WTC11 (cell line): ENCODE measurements around the gene SH2D5. TPM values are rescaled to one million over a fixed set of nuclear protein-coding genes. Genes with fewer than 3 reads are reported as not detected.

Experiments used
- E2F5 ChIP-seq: sonication (generic); formaldehyde crosslinking; IDR thresholded peaks from 2 replicates; pipeline ENCODE4 v1.8.1; 2022; ENCODE audit warnings: mild to moderate bottlenecking, moderate library complexity, missing genetic modification reagents
- ESRRA ChIP-seq: sonication (generic); formaldehyde crosslinking; IDR thresholded peaks from 2 replicates; pipeline ENCODE4 v1.8.1; 2022; ENCODE audit warnings: mild to moderate bottlenecking, missing genetic modification reagents, borderline replicate concordance
- FOXJ3 ChIP-seq: sonication (generic); formaldehyde crosslinking; IDR thresholded peaks from 2 replicates; pipeline ENCODE4 v1.9.0; 2021; ENCODE audit warnings: missing genetic modification reagents, mild to moderate bottlenecking, borderline replicate concordance
- GRHL2 ChIP-seq: fragments of 250-450 bp; sonication (Bioruptor Pico); IDR thresholded peaks from 2 replicates; pipeline ENCODE4 v1.8.0; 2022; ENCODE audit warnings: mild to moderate bottlenecking, moderate library complexity; ENCODE audit not compliant: insufficient replicate concordance, severe bottlenecking
- HMGXB4 ChIP-seq: sonication (generic); formaldehyde crosslinking; IDR thresholded peaks from 2 replicates; pipeline ENCODE4 v1.8.1; 2023; ENCODE audit warnings: mild to moderate bottlenecking, moderate library complexity, missing genetic modification reagents
- IRF1 ChIP-seq: sonication (generic); formaldehyde crosslinking; IDR thresholded peaks from 2 replicates; pipeline ENCODE4 v1.8.0; 2023; ENCODE audit warnings: missing genetic modification reagents
- JAZF1 ChIP-seq: fragments of 250-450 bp; sonication (Bioruptor Pico); IDR thresholded peaks from 2 replicates; pipeline ENCODE4 v1.9.0; 2021; ENCODE audit warnings: moderate library complexity, mild to moderate bottlenecking, inconsistent platforms
- MXD4 ChIP-seq: fragments of 250-450 bp; sonication (Bioruptor Pico); IDR thresholded peaks from 2 replicates; pipeline ENCODE4 v1.8.0; 2021; ENCODE audit warnings: mild to moderate bottlenecking, moderate library complexity, borderline replicate concordance
- NFE2L1 ChIP-seq: sonication (generic); formaldehyde crosslinking; IDR thresholded peaks from 2 replicates; pipeline ENCODE4 v1.8.1; 2023; ENCODE audit warnings: missing genetic modification reagents
- NFYB ChIP-seq: sonication (generic); formaldehyde crosslinking; conservative IDR thresholded peaks from 2 replicates; pipeline ENCODE4 v1.8.0; 2022; ENCODE audit warnings: low read depth, missing genetic modification reagents
- RORB ChIP-seq: fragments of 250-450 bp; sonication (Bioruptor Pico); IDR thresholded peaks from 2 replicates; pipeline ENCODE4 v1.9.0; 2021; ENCODE audit warnings: mild to moderate bottlenecking
- SMAD4 ChIP-seq: sonication (generic); formaldehyde crosslinking; IDR thresholded peaks from 2 replicates; pipeline ENCODE4 v1.8.0; 2022; ENCODE audit warnings: mild to moderate bottlenecking, missing genetic modification reagents
- TEAD1 ChIP-seq: sonication (generic); formaldehyde crosslinking; IDR thresholded peaks from 2 replicates; pipeline ENCODE4 v1.8.0; 2022; ENCODE audit warnings: mild to moderate bottlenecking, missing genetic modification reagents
- TEAD4 ChIP-seq: sonication (generic); formaldehyde crosslinking; IDR thresholded peaks from 2 replicates; pipeline ENCODE4 v1.8.0; 2022; ENCODE audit warnings: mild to moderate bottlenecking, missing genetic modification reagents
- USF2 ChIP-seq: sonication (generic); formaldehyde crosslinking; IDR thresholded peaks from 2 replicates; pipeline ENCODE4 v1.8.1; 2023; ENCODE audit warnings: mild to moderate bottlenecking, missing genetic modification reagents, moderate library complexity
- ZBTB21 ChIP-seq: sonication (generic); formaldehyde crosslinking; IDR thresholded peaks from 2 replicates; pipeline ENCODE4 v1.8.1; 2023; ENCODE audit warnings: mild to moderate bottlenecking, missing genetic modification reagents, borderline replicate concordance
- ZNF138 ChIP-seq: sonication (generic); formaldehyde crosslinking; conservative IDR thresholded peaks from 2 replicates; pipeline ENCODE4 v1.8.1; 2022; ENCODE audit warnings: mild to moderate bottlenecking, moderate library complexity, missing genetic modification reagents
- ZNF232 ChIP-seq: sonication (generic); formaldehyde crosslinking; IDR thresholded peaks from 2 replicates; pipeline ENCODE4 v1.8.0; 2022; ENCODE audit warnings: mild to moderate bottlenecking, missing genetic modification reagents
- ZNF263 ChIP-seq: sonication (generic); formaldehyde crosslinking; IDR thresholded peaks from 2 replicates; pipeline ENCODE4 v1.8.1; 2022; ENCODE audit warnings: low read depth, mild to moderate bottlenecking, moderate library complexity, missing genetic modification reagents
- total RNA-seq: library from RNA; stranded (reverse); gene quantifications from 3 replicates; pipeline ENCODE4 v1.2.3, GENCODE V29; 2021
- TF ChIP-seq, protein P1 (sequence below): sonication (generic); formaldehyde crosslinking; IDR thresholded peaks from 2 replicates; pipeline ENCODE4 v1.8.0; 2022; ENCODE audit warnings: mild to moderate bottlenecking, missing genetic modification reagents
- TF ChIP-seq, protein P2 (sequence below): sonication (generic); formaldehyde crosslinking; IDR thresholded peaks from 2 replicates; pipeline ENCODE4 v1.8.1; 2022; ENCODE audit warnings: low read depth, missing genetic modification reagents, borderline replicate concordance
- TF ChIP-seq, protein P3 (sequence below): fragments of 250-450 bp; sonication (Bioruptor Pico); IDR thresholded peaks from 2 replicates; pipeline ENCODE4 v1.8.0; 2021; ENCODE audit warnings: mild to moderate bottlenecking
- TF ChIP-seq, protein P4 (sequence below): fragments of 250-450 bp; sonication (Bioruptor Pico); IDR thresholded peaks from 2 replicates; pipeline ENCODE4 v1.9.0; 2021; ENCODE audit warnings: mild to moderate bottlenecking
- TF ChIP-seq, protein P5 (sequence below): sonication (generic); formaldehyde crosslinking; IDR thresholded peaks from 2 replicates; pipeline ENCODE4 v1.8.0; 2022; ENCODE audit warnings: mild to moderate bottlenecking, missing genetic modification reagents
- TF ChIP-seq, protein P6 (sequence below): fragments of 250-450 bp; sonication (Bioruptor Pico); conservative IDR thresholded peaks from 2 replicates; pipeline ENCODE4 v1.9.0; 2021; ENCODE audit warnings: mild to moderate bottlenecking

Gene SH2D5
- total RNA-seq, 1 experiment from 2014 or later: 13.8 TPM

DNA sequence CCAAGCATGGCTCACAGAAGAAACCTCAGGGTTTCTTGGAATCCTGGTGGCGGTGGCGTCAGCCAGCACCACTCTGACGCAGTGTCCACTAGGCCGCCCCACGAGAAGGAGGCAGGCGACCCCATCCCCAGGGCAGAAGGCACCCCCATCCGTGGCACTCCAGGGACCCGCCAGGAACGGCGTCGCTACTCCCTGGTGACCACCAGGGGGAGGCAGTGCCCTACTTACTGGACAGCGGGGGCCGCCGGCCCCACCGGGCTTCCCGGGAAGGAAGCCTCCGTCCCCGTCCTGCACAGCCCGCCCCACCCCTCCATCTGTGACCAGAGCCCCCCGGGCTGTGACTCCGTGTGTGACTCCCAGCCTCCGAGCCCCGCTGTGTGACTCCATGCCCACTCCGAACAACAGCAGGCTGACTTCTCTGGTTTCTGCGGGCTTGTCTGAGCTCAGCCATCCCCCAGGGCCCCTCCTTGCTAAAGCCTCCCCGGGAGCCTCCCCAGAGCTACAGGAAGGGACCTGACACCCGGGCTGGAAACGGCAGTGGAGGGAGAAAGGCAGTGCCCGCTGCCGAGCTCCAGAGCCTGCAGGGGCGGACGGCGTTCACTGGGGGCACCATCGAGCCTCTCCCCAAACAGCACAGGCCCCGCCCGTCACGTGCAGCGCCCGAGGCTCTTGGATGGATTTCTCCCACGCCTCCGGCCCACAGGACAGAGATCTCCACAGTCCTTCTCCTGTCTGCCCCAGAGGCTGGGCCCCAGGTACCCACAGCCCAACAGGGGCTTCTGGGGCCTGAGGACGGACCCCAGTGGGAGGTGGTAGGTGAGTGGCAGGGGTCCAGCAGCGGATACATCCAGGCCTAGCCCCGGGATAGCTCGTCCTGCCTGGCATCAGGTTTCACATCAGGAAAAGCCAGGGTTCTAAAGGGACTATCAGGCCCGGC is 35.8 kb downstream of the SH2D5 start (continued):
- TF ChIP-seq RORB (CRISPR knock-in tag) (no peak), MXD4 (CRISPR knock-in tag) (no peak), TEAD1 (CRISPR knock-in tag) (no peak), FOXJ3 (CRISPR knock-in tag) (no peak), USF2 (CRISPR knock-in tag) (peak; percentile 92), IRF1 (CRISPR knock-in tag) (no peak), ZNF138 (CRISPR knock-in tag) (no peak), HMGXB4 (peak; percentile 73; the same call in 1 of the 2 replicates), GRHL2 (no peak), ZNF263 (CRISPR knock-in tag) (no peak), SMAD4 (CRISPR knock-in tag) (no peak), ESRRA (CRISPR knock-in tag) (no peak), JAZF1 (CRISPR knock-in tag) (no peak), E2F5 (CRISPR knock-in tag) (0 out of 2 replicates have a peak, but pooled peaks have one; percentile 40), NFYB (CRISPR knock-in tag) (no peak), ZNF232 (CRISPR knock-in tag) (no peak), TEAD4 (no peak), NFE2L1 (CRISPR knock-in tag) (no peak), ZBTB21 (CRISPR knock-in tag) (no peak)
- TF ChIP-seq, protein P1, sequence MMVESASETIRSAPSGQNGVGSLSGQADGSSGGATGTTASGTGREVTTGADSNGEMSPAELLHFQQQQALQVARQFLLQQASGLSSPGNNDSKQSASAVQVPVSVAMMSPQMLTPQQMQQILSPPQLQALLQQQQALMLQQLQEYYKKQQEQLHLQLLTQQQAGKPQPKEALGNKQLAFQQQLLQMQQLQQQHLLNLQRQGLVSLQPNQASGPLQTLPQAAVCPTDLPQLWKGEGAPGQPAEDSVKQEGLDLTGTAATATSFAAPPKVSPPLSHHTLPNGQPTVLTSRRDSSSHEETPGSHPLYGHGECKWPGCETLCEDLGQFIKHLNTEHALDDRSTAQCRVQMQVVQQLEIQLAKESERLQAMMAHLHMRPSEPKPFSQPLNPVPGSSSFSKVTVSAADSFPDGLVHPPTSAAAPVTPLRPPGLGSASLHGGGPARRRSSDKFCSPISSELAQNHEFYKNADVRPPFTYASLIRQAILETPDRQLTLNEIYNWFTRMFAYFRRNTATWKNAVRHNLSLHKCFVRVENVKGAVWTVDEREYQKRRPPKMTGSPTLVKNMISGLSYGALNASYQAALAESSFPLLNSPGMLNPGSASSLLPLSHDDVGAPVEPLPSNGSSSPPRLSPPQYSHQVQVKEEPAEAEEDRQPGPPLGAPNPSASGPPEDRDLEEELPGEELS: peak; percentile 62; the same call in 1 of the 2 replicates
- TF ChIP-seq, protein P2, sequence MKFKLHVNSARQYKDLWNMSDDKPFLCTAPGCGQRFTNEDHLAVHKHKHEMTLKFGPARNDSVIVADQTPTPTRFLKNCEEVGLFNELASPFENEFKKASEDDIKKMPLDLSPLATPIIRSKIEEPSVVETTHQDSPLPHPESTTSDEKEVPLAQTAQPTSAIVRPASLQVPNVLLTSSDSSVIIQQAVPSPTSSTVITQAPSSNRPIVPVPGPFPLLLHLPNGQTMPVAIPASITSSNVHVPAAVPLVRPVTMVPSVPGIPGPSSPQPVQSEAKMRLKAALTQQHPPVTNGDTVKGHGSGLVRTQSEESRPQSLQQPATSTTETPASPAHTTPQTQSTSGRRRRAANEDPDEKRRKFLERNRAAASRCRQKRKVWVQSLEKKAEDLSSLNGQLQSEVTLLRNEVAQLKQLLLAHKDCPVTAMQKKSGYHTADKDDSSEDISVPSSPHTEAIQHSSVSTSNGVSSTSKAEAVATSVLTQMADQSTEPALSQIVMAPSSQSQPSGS (CRISPR knock-in tag): no peak
- TF ChIP-seq, protein P3, sequence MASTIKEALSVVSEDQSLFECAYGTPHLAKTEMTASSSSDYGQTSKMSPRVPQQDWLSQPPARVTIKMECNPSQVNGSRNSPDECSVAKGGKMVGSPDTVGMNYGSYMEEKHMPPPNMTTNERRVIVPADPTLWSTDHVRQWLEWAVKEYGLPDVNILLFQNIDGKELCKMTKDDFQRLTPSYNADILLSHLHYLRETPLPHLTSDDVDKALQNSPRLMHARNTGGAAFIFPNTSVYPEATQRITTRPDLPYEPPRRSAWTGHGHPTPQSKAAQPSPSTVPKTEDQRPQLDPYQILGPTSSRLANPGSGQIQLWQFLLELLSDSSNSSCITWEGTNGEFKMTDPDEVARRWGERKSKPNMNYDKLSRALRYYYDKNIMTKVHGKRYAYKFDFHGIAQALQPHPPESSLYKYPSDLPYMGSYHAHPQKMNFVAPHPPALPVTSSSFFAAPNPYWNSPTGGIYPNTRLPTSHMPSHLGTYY (CRISPR knock-in tag): no peak
- TF ChIP-seq, protein P4, sequence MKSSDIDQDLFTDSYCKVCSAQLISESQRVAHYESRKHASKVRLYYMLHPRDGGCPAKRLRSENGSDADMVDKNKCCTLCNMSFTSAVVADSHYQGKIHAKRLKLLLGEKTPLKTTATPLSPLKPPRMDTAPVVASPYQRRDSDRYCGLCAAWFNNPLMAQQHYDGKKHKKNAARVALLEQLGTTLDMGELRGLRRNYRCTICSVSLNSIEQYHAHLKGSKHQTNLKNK: no peak
- TF ChIP-seq, protein P5, sequence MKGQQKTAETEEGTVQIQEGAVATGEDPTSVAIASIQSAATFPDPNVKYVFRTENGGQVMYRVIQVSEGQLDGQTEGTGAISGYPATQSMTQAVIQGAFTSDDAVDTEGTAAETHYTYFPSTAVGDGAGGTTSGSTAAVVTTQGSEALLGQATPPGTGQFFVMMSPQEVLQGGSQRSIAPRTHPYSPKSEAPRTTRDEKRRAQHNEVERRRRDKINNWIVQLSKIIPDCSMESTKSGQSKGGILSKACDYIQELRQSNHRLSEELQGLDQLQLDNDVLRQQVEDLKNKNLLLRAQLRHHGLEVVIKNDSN: peak; percentile 93
- TF ChIP-seq, protein P6, sequence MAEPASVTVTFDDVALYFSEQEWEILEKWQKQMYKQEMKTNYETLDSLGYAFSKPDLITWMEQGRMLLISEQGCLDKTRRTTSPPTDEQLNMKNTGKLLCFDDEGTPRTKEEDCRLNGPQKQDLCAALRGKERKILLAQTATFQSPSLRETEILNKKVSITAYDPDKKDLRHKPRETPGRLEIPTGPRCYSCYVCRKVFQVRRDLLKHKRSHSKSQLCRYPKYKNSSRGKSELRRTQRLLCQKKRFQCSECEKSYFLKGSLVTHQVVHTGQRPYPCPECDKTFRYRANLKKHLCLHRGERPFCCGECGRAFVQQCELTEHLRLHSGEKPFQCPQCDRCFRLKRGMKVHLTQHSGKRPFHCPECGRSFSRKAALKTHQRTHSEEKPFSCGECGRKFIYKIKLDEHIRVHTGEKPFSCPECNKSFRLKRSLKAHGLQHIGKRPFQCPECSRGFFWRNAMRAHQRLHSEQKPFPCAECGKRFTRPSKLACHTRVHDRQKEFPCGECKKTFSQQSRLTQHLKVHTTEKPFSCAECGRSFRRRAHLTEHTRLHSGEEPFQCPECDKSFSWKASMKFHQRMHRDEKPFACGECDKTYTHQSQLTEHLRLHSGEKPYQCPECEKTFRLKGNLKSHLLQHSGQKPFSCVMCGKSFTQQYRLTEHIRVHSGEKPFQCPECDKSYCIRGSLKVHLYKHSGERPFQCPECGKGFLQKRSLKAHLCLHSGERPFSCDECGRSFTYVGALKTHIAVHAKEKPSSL (CRISPR knock-in tag): no peak
